ENCODE data around the gene BRINP2.

- TF ChIP-seq CTCF (IDR thresholded peaks at IDR 0.05), result no peak
- no peak for TF ChIP-seq POLR2A (IDR thresholded peaks at IDR 0.05; ENCODE audit: low read depth)
Observed at GRCh38 chr1:177216587-177217202, 45.9 kb downstream of the BRINP2 start.
